T-helper 17 cell (primary cell): Measurements from ENCODE around the gene ENTPD8. TPM values are rescaled to one million over a fixed set of nuclear protein-coding genes. Genes with fewer than 3 reads are reported as not detected.
"Not testable (repeated sequence)": the region's sequence is repeated elsewhere in the genome, so short reads cannot be mapped to it uniquely, and the experiment has no call there.

Experiments used
- ATAC-seq: fragments of 150-1000 bp; cut with Tn5 transposase; 2 replicates; pipeline ENCODE4 v1.10.0; 2021; ENCODE audit warnings: mild to moderate bottlenecking, moderate library complexity
- DNase-seq, 3 donors: peaks; one replicate each; pipeline versions ENCODE4 v3.0.0 to v3.0.0-alpha.2; 2020 to 2021
- H3K9me3 ChIP-seq: one replicate; pipeline ENCODE4 v1.7.0; 2013; ENCODE audit warnings: low read length, mild to moderate bottlenecking; ENCODE audit not compliant: control insufficient read depth, poor library complexity, severe bottlenecking
- H3K27ac Mint-ChIP-seq: one replicate; pipeline ENCODE4 v1.8.0; 2022; ENCODE audit warnings: mild to moderate bottlenecking, moderate library complexity, mixed read lengths
- H3K27me3 Mint-ChIP-seq: one replicate; pipeline ENCODE4 v1.8.0; 2022; ENCODE audit warnings: mixed read lengths
- H3K36me3 Mint-ChIP-seq: one replicate; pipeline ENCODE4 v1.8.0; 2022; ENCODE audit warnings: low read depth, mixed read lengths
- H3K4me1 Mint-ChIP-seq: one replicate; pipeline ENCODE4 v1.8.0; 2022; ENCODE audit warnings: mild to moderate bottlenecking, mixed read lengths
- H3K4me3 Mint-ChIP-seq: one replicate; pipeline ENCODE4 v1.8.0; 2022; ENCODE audit warnings: mild to moderate bottlenecking, moderate library complexity, mixed read lengths
- total RNA-seq, 4 donors: library from RNA in 2 of 4; stranded (reverse) in 2 of 4; gene quantifications; one replicate each; pipeline ENCODE4 v1.2.3 and lab custom pipeline; 2022 to 2026

ENTPD8 gene
- total RNA-seq, 2 donors from 2014 or later, result not detected

GRCh38 chr9:137480686-137481683 lies 39.8 kb upstream of the ENTPD8 start:
- Mint-ChIP-seq H3K27me3 (no peaks in the 10 kb centered on the region), H3K4me1 (no peaks in the 10 kb centered on the region), H3K36me3 (no peaks in the 10 kb centered on the region), H3K4me3 (no peak overlapping the region), H3K27ac (no peak overlapping the region)
- H3K9me3 ChIP-seq, result no peaks in the 10 kb centered on the region
- DNase-seq (no peak), ATAC-seq (no peak)

GRCh38 chr9:137479892-137480685 lies 38.9 kb upstream of the ENTPD8 start:
- no peaks in the 10 kb centered on the region for H3K27me3 Mint-ChIP-seq
- no peaks in the 10 kb centered on the region for H3K4me1 Mint-ChIP-seq
- H3K27ac Mint-ChIP-seq, result no peak overlapping the region
- no peaks in the 10 kb centered on the region for H3K9me3 ChIP-seq
- no peak for ATAC-seq
- no peak overlapping the region for H3K4me3 Mint-ChIP-seq
- no peak for DNase-seq
- H3K36me3 Mint-ChIP-seq, result no peaks in the 10 kb centered on the region

- Mint-ChIP-seq H3K4me3 (no peak overlapping the region), H3K4me1 (no peaks in the 10 kb centered on the region), H3K27me3 (no peaks in the 10 kb centered on the region), H3K27ac (no peak overlapping the region), H3K36me3 (no peaks in the 10 kb centered on the region)
- H3K9me3 ChIP-seq, result no peaks in the 10 kb centered on the region
- DNase-seq (no peak), ATAC-seq (no peak)
Measured at GRCh38 chr9:137478962-137479861, 38.1 kb upstream of the ENTPD8 start.

- DNase-seq (no peak), ATAC-seq (no peak)
- H3K9me3 ChIP-seq, result no peaks in the 10 kb centered on the region
- Mint-ChIP-seq H3K4me1 (no peaks in the 10 kb centered on the region), H3K4me3 (no peak overlapping the region), H3K27ac (no peak overlapping the region), H3K36me3 (no peaks in the 10 kb centered on the region), H3K27me3 (no peaks in the 10 kb centered on the region)
Measured at GRCh38 chr9:137478613-137478961, 37.4 kb upstream of the ENTPD8 start.

- Mint-ChIP-seq H3K36me3 (no peaks in the 10 kb centered on the region), H3K27ac (no peak overlapping the region), H3K27me3 (no peaks in the 10 kb centered on the region), H3K4me3 (no peak overlapping the region), H3K4me1 (no peaks in the 10 kb centered on the region)
- no peaks in the 10 kb centered on the region for H3K9me3 ChIP-seq
- no peak for DNase-seq
- ATAC-seq, result no peak
Measured at GRCh38 chr9:137477778-137478612, 36.8 kb upstream of the ENTPD8 start.

GRCh38 chr9:137476856-137477255 lies 35.7 kb upstream of the ENTPD8 start:
- DNase-seq (no peak), ATAC-seq (no peak)
- H3K4me1 Mint-ChIP-seq, result no peaks in the 10 kb centered on the region
- H3K27me3 Mint-ChIP-seq, result no peaks in the 10 kb centered on the region
- H3K27ac Mint-ChIP-seq, result no peak overlapping the region
- H3K4me3 Mint-ChIP-seq, result no peak overlapping the region
- no peaks in the 10 kb centered on the region for H3K9me3 ChIP-seq
- no peaks in the 10 kb centered on the region for H3K36me3 Mint-ChIP-seq

GRCh38 chr9:137475666-137476065 lies 34.5 kb upstream of the ENTPD8 start:
- H3K36me3 Mint-ChIP-seq, result peaks cover 2% of the 10 kb centered on the region
- H3K9me3 ChIP-seq, result no peaks in the 10 kb centered on the region
- no peak for DNase-seq
- ATAC-seq, result no peak
- H3K27ac Mint-ChIP-seq, result no peak overlapping the region
- H3K27me3 Mint-ChIP-seq, result no peaks in the 10 kb centered on the region
- peaks cover 2% of the 10 kb centered on the region for H3K4me1 Mint-ChIP-seq
- no peak overlapping the region for H3K4me3 Mint-ChIP-seq

GRCh38 chr9:137474271-137474670 lies 33.1 kb upstream of the ENTPD8 start:
- no peak overlapping the region for H3K4me3 Mint-ChIP-seq
- H3K4me1 Mint-ChIP-seq, result peaks cover 4% of the 10 kb centered on the region
- H3K9me3 ChIP-seq, result no peaks in the 10 kb centered on the region
- H3K27me3 Mint-ChIP-seq, result no peaks in the 10 kb centered on the region
- DNase-seq (no peak), ATAC-seq (no peak)
- H3K36me3 Mint-ChIP-seq, result peaks cover 2% of the 10 kb centered on the region
- no peak overlapping the region for H3K27ac Mint-ChIP-seq

GRCh38 chr9:137470785-137471184 lies 29.6 kb upstream of the ENTPD8 start:
- no peak for ATAC-seq
- H3K27ac Mint-ChIP-seq, result no peak overlapping the region
- DNase-seq, result no peak

GRCh38 chr9:137467896-137468295 lies 26.7 kb upstream of the ENTPD8 start:
- no peak overlapping the region for H3K4me3 Mint-ChIP-seq
- no peak overlapping the region for H3K27ac Mint-ChIP-seq
- ATAC-seq, result no peak
- DNase-seq, result no peak
- H3K4me1 Mint-ChIP-seq, result peaks cover 13% of the 10 kb centered on the region
- H3K27me3 Mint-ChIP-seq, result no peaks in the 10 kb centered on the region
- no peaks in the 10 kb centered on the region for H3K9me3 ChIP-seq
- peaks cover 2% of the 10 kb centered on the region for H3K36me3 Mint-ChIP-seq

More at GRCh38 chr9:137470785-137471184, 29.6 kb upstream of the ENTPD8 start:
- H3K4me3 Mint-ChIP-seq, result no peak overlapping the region
- H3K36me3 Mint-ChIP-seq, result peaks cover 2% of the 10 kb centered on the region
- H3K9me3 ChIP-seq, result no peaks in the 10 kb centered on the region
- H3K4me1 Mint-ChIP-seq, result peaks cover 11% of the 10 kb centered on the region
- H3K27me3 Mint-ChIP-seq, result no peaks in the 10 kb centered on the region

GRCh38 chr9:137467161-137467581 lies 26.0 kb upstream of the ENTPD8 start:
- Mint-ChIP-seq H3K27ac (no peak overlapping the region), H3K4me1 (peaks cover 14% of the 10 kb centered on the region), H3K4me3 (no peak overlapping the region), H3K36me3 (peaks cover 2% of the 10 kb centered on the region), H3K27me3 (no peaks in the 10 kb centered on the region)
- no peak for ATAC-seq
- no peak for DNase-seq
- no peaks in the 10 kb centered on the region for H3K9me3 ChIP-seq

- H3K4me1 Mint-ChIP-seq, result peaks cover 14% of the 10 kb centered on the region
- H3K27ac Mint-ChIP-seq, H3K27me3 Mint-ChIP-seq, H3K4me3 Mint-ChIP-seq, H3K9me3 ChIP-seq, DNase-seq, H3K36me3 Mint-ChIP-seq, ATAC-seq: not testable (repeated sequence)
Measured at GRCh38 chr9:137466389-137467085, 25.4 kb upstream of the ENTPD8 start.
